Measurements from ENCODE around the gene ARMC3.
A peak's percentile ranks its signal among the peaks of the same experiment; 100 is the strongest.

Gene ARMC3

GRCh38 chr10:22998091-22998490 lies 70.2 kb downstream of the ARMC3 start:
- no peak for DNase-seq

DNA sequence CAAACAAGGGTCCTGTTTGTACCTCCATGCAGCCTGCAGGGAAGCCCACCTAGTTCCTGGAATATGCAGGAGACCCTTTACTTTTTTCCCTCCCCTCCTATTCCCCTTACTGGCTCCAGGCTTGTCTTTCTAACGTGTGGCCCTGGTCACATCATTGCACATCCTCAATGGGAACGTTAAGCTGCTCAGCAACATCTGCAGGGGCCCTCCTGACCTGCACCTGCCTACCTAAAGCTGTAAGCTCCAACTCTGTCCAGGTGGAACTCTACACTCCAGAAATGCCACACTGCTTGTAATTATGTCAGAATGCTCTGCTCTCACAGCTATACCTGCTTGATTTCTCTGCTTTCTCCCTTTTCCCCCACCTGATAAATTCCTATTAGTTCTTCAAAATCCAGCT lies 72.1 kb downstream of the ARMC3 start:
- DNase-seq, result no peak

GRCh38 chr10:23001901-23002516 lies 74.2 kb downstream of the ARMC3 start:
- no peak for DNase-seq

- DNase-seq, result no peak
Measured at GRCh38 chr10:23005150-23005549, 77.3 kb downstream of the ARMC3 start.

DNA sequence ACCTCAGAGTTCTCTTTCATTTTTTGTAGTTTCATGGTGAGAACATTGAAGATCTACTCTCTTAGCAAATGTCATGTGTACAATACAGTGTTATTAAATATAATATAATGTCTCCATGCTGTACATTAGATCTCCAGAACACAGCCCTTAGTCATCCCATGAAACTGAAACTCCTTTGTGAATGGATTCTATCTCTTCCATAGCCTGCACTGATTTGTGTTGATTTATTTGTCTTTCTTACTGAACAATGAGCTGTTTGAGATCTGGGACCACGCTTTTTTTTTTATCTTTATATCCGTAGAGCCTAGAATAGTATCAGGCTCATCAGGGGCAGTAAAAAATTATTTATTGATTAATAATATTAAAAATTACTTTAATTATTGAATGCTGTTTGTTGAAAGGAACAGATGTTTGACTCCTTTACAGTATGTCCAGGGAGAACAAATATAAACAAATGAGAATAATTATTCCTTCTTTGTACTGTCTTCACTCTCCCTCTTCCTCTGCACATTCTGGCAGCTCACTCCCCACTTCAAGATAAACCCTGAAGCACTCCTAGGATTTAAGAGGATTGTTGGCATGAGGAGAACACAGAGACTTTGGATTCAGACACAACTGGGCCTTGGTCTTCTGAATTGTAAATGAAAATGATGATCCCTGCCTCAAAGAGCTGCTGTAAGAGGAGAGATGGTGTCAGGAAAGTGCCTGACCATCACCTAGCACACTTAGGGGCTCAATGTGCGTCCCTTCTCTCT lies 85.9 kb downstream of the ARMC3 start:
- DNase-seq, result no peak

DNA sequence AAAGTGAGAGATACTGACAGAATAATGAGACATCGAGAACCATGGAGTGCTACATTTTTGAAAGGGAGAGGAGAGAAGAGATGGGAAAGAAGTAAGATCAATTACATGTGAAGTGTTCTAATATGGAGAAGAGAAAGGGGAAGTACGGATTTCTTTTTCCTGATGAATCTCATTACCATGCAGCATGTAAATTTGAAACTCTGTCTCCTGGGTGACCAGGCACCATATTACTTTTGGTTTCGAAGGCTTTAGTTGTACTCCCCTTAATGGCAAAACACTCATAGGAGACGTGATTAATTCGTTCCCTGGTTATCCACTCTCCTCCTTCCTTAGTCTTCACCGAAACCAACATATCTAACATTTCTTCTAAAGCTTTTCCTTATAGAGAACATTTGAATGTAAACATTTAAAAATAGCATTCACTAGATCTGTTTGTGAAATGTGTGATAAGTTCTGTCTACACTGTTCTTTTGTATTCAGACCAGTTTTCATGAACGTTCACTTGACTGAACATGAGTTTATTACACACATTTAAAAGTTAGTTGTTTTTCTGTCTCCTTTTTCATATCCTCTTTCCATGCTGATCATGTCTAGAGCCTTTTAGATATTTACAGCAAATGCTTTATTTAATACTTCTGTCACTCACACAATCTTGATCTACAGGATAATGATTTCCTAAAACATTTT lies 87.3 kb downstream of the ARMC3 start:
- peak; percentile 60 for DNase-seq

DNA sequence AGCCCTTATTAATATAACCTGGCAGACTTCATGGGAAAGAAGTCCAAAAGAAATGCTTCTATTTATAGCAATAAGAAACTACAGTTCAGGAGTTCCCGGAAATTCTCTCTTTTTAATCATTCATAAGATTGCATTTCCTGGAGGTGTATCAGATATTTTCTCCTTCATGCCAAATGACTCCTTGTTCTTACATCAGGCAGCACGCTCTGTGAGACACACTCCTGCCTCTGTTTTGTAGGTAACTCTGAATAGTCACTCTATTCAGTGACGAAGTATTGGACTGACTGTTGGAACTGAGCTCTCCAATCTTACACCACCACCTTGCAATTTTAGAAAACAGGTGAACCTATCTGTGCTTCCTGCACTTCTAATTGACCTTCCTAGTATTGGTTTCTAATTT lies 88.8 kb downstream of the ARMC3 start:
- DNase-seq, result peak; percentile 58

DNA sequence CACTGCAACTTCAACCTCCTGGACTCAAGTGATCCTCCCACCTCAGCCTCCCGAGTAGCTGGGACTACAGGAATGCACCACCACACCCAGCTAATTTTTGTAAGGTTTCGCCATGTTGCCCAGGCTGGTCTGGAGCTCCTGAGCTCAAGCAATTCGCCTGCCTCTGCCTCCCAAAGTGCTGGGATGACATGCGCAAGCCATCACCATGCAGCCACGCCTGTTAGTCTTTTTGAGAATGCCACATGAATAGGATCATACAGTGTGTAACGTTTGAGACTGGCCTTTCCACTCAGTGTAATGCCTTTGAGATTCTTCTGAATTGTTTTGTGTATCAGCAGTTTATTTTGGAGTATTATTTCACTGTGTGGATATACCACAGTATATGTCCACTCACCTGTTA lies 91.8 kb downstream of the ARMC3 start:
- DNase-seq, result no peak

DNA sequence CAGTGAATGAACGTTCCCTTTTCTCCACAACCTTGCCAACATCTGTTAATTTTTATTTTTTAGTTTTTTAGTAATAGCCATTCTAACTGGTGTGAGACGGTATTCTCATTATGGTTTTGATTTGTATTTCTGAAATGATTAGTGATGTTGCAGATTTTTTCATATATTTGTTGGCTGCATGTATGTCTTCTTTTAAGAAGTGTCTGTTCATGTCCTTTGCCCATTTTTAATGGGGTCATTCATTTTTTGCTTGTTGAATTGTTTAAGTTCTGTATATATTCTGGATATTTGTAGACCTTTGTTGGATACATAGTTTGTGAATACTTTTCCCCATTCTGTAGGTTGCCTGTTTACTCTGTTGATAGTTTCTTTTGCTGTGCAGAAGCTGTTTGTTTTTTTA lies 93.6 kb downstream of the ARMC3 start:
- no peak for DNase-seq

DNA sequence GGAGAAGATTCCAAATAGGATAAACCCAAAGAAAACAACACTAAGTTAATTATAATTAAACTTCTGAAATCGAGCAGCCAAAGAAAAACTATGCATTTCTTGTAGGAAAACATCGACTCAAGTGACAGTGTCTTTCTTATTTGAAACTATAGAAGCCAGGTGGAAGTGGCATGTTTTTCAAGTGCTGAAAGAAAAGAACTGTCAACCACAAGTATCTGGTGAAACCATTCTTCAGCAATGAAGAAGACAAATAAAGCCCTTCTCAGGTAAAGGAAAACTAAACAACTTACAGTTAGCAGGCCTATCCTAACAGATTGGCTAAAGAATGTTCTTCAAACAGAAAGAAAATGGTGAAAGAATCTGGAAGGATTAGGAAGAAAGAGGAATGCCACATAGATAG lies 96.1 kb downstream of the ARMC3 start:
- DNase-seq, result no peak

GRCh38 chr10:23031318-23031717 lies 103.5 kb downstream of the ARMC3 start:
- no peak for DNase-seq

DNA sequence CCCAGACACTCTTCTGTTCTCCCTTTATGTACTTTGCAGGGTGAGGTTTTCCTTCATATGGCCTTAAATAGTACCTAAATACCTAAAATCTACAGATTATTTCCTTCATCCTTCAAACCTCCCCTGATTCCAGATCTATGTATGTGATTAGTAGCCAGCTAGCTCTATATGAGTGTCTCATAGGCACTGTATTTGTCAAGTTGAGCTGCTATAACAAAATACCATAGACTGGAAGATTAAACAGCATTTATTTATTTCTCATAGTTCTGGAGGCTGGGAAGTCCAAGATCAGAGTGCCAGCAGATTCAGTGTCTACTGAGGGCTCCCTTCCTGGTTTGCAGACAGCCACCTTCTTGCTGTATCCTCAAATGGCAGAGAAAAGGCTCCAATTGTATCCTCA lies 106.9 kb downstream of the ARMC3 start:
- DNase-seq, result no peak

GRCh38 chr10:23035569-23035968 lies 107.7 kb downstream of the ARMC3 start:
- DNase-seq, result peak; percentile 33

- DNase-seq, result no peak
Measured at GRCh38 chr10:23037152-23037551, 109.3 kb downstream of the ARMC3 start.

GRCh38 chr10:23037561-23037960 lies 109.7 kb downstream of the ARMC3 start:
- DNase-seq, result peak; percentile 15

GRCh38 chr10:23038172-23038571 lies 110.3 kb downstream of the ARMC3 start:
- DNase-seq, result peak; percentile 49

GRCh38 chr10:23040002-23040401 lies 112.1 kb downstream of the ARMC3 start:
- no peak for DNase-seq

DNA sequence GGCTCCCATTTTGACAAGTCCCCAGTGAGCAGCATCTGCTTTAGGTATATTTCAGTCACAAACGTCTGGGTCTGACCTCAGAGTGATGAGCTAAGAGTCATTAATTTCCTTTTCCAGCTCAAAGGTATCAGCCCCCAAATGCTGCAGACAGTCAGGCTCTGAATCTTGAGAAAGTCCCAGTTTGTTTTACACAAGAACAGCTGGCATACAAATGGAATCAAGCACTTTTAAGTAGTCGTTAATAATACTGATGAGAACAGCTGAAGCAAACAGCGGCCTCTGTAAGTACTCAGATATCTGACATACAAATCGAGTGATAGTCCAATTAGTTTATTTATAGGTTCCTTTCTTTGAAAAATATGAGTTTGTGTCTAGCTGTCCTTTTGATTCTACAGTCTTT lies 118.2 kb downstream of the ARMC3 start:
- no peak for DNase-seq

GRCh38 chr10:23047201-23048050 lies 119.6 kb downstream of the ARMC3 start:
- DNase-seq, result peak; percentile 70

DNA sequence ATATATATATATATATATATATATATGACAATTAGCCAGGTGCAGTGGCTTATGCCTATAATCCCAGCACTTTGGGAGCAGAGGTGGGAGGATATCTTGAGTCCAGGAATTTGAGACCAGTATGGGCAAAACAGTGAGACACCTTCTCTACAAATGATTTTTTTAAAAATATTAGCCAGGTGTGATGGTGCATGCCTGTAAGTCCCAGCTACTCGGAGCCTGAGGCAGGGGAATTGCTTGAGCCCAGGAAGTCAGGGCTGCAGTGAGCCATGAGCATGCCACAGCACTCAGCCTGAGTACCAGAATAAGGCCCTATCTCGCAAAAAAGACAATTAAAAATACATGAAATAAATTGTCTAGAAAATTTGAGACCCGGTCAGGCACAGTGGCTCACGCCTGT lies 120.3 kb downstream of the ARMC3 start:
- no peak for DNase-seq

- DNase-seq, result no peak
Measured at GRCh38 chr10:23051278-23051677, 123.4 kb downstream of the ARMC3 start.

GRCh38 chr10:23051855-23052331 lies 124.0 kb downstream of the ARMC3 start:
- peak; percentile 41 for DNase-seq

- DNase-seq, result peak; percentile 27
Measured at GRCh38 chr10:23053036-23053435, 125.2 kb downstream of the ARMC3 start.

Measured in OCI-M1 (cell line).